Measurements from ENCODE around the gene RAPGEF2. TPM values are rescaled to one million over a fixed set of nuclear protein-coding genes. Genes with fewer than 3 reads are reported as not detected.
"Not testable (repeated sequence)": the region's sequence is repeated elsewhere in the genome, so short reads cannot be mapped to it uniquely, and the experiment has no call there.

The RAPGEF2 gene
- polyA plus RNA-seq, 6 donors from 2014 or later: 0.46 to 2.8 (median 1.6) TPM

DNA sequence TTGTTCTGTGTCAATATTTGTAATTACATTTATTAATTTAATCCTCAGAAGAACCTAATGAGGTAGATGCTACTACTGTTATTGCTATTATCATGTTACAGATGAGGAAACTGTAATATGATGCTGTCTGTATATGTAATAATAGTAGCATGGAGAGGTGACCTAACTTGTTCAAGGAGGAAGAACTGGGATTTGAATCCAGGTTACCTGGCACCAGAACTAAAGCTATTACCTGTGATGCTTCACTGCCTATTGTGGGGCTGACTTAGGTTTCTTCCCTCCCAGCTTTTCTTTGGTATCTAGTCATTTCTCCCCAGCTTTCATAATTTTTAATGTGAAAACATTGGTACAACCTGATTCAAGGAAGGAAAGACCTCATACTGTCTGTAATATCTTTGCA lies 43.6 kb downstream of the RAPGEF2 start:
- Mint-ChIP-seq H3K27me3 (no peaks in the 10 kb centered on the region), H3K4me3 (no peak overlapping the region), H3K27ac (peak overlapping the region in 1 of 6 donors; percentile 44), H3K4me1 (peaks cover 26 to 39% (median 34%) of the 10 kb centered on the region in 3 donors), H3K36me3 (no peaks in the 10 kb centered on the region), H3K9me3 (no peaks in the 10 kb centered on the region)
- ATAC-seq (ENCODE audit: low read depth in 2 of 2): no peak
- DNase-seq: no peak

GRCh38 chr4:159148441-159148840 lies 45.6 kb downstream of the RAPGEF2 start:
- ATAC-seq (ENCODE audit: low read depth in 2 of 2) (no peak), DNase-seq (no peak)
- no peak overlapping the region for H3K27ac Mint-ChIP-seq
- H3K4me1 Mint-ChIP-seq: peaks cover 31 to 42% (median 41%) of the 10 kb centered on the region in 3 donors
- peaks cover 0 to 3% (median 0%) of the 10 kb centered on the region in 7 donors for H3K9me3 Mint-ChIP-seq
- H3K27me3 Mint-ChIP-seq: no peaks in the 10 kb centered on the region
- no peaks in the 10 kb centered on the region for H3K36me3 Mint-ChIP-seq
- H3K4me3 Mint-ChIP-seq: no peak overlapping the region

GRCh38 chr4:159149666-159150065 lies 46.8 kb downstream of the RAPGEF2 start:
- Mint-ChIP-seq H3K4me1 (peaks cover 28 to 33% (median 33%) of the 10 kb centered on the region in 3 donors), H3K4me3 (no peak overlapping the region), H3K36me3 (no peaks in the 10 kb centered on the region), H3K9me3 (peaks cover 0 to 3% (median 0%) of the 10 kb centered on the region in 7 donors), H3K27me3 (no peaks in the 10 kb centered on the region), H3K27ac (no peak overlapping the region)
- DNase-seq (no peak), ATAC-seq (ENCODE audit: low read depth in 2 of 2) (no peak)

DNA sequence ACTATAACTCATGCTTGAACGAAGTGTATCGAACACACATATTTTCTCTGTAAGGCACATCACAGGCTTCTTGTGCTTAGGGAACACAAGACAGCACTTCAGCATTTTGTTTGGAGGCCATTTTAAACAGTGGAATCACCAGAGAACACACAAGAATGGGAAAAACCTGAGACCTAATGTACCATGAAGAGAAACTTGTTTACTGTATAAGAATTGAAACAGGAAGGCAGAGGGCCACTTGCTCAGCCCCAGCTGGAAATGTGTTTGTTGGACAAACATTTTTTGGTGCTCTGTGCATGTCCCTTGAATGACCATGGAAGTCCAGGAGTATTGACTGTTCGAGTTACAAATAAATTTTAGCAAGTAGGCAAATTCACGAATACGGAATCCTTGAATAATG lies 47.5 kb downstream of the RAPGEF2 start:
- Mint-ChIP-seq H3K4me1 (peaks cover 26 to 31% (median 30%) of the 10 kb centered on the region in 3 donors), H3K27me3 (no peaks in the 10 kb centered on the region), H3K4me3 (peak overlapping the region in 2 of 8 donors; percentile 10 to 21), H3K9me3 (peaks cover 0 to 3% (median 0%) of the 10 kb centered on the region in 7 donors), H3K27ac (peak overlapping the region in 3 of 6 donors; percentile 20 to 26 (median 25)), H3K36me3 (no peaks in the 10 kb centered on the region)
- ATAC-seq (ENCODE audit: low read depth in 2 of 2) (peak; percentile 63 to 79), DNase-seq (no peak)

GRCh38 chr4:159150821-159151390 lies 48.0 kb downstream of the RAPGEF2 start:
- H3K27me3 Mint-ChIP-seq: no peaks in the 10 kb centered on the region
- ATAC-seq (ENCODE audit: low read depth in 2 of 2) (no peak), DNase-seq (no peak)
- H3K36me3 Mint-ChIP-seq: no peaks in the 10 kb centered on the region
- peak overlapping the region in 3 of 6 donors; percentile 20 to 26 (median 25) for H3K27ac Mint-ChIP-seq
- H3K9me3 Mint-ChIP-seq: peaks cover 0 to 3% (median 0%) of the 10 kb centered on the region in 7 donors
- peak overlapping the region in 2 of 8 donors; percentile 10 to 21 for H3K4me3 Mint-ChIP-seq
- peaks cover 22 to 31% (median 26%) of the 10 kb centered on the region in 3 donors for H3K4me1 Mint-ChIP-seq

GRCh38 chr4:159151689-159152088 lies 48.8 kb downstream of the RAPGEF2 start:
- DNase-seq (no peak), ATAC-seq (ENCODE audit: low read depth in 2 of 2) (no peak)
- H3K9me3 Mint-ChIP-seq: peaks cover 0 to 3% (median 0%) of the 10 kb centered on the region in 7 donors
- H3K4me1 Mint-ChIP-seq: peaks cover 22 to 29% (median 26%) of the 10 kb centered on the region in 3 donors
- H3K27ac Mint-ChIP-seq: peak overlapping the region in 1 of 6 donors; percentile 1
- no peak overlapping the region for H3K4me3 Mint-ChIP-seq
- H3K27me3 Mint-ChIP-seq: no peaks in the 10 kb centered on the region
- no peaks in the 10 kb centered on the region for H3K36me3 Mint-ChIP-seq

GRCh38 chr4:159152181-159152580 lies 49.3 kb downstream of the RAPGEF2 start:
- H3K36me3 Mint-ChIP-seq: no peaks in the 10 kb centered on the region
- H3K9me3 Mint-ChIP-seq: peaks cover 0 to 3% (median 0%) of the 10 kb centered on the region in 7 donors
- ATAC-seq (ENCODE audit: low read depth in 2 of 2): no peak
- no peak for DNase-seq
- no peak overlapping the region for H3K4me3 Mint-ChIP-seq
- peaks cover 22 to 26% (median 25%) of the 10 kb centered on the region in 3 donors for H3K4me1 Mint-ChIP-seq
- H3K27me3 Mint-ChIP-seq: no peaks in the 10 kb centered on the region
- no peak overlapping the region for H3K27ac Mint-ChIP-seq

DNA sequence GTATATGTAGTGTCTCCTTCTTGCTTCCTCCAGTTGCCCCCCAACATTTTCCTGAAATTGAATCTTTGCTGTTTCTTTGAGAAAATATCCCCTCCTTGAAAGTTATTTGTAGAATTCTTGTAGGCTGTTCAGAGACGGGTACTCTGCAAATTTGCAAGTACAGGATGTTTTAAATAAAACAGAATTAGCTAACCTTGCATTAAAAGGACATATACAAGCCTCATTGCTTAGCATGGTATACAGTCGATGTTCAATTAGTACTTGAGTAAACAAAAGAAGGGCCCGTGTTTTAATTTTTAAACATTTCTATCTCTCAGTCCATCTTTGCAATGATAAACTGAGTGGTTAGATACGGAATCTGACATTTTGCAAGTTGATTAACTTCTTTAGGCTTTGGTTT lies 50.8 kb downstream of the RAPGEF2 start:
- DNase-seq (no peak), ATAC-seq (ENCODE audit: low read depth in 2 of 2) (no peak)
- no peak overlapping the region for H3K27ac Mint-ChIP-seq
- H3K4me1 Mint-ChIP-seq: peaks cover 27 to 39% (median 30%) of the 10 kb centered on the region in 3 donors
- no peaks in the 10 kb centered on the region for H3K36me3 Mint-ChIP-seq
- H3K27me3 Mint-ChIP-seq: no peaks in the 10 kb centered on the region
- peaks cover 0 to 3% (median 0%) of the 10 kb centered on the region in 7 donors for H3K9me3 Mint-ChIP-seq
- H3K4me3 Mint-ChIP-seq: no peak overlapping the region

- no peak overlapping the region for H3K4me3 Mint-ChIP-seq
- H3K9me3 Mint-ChIP-seq: peaks cover 0 to 3% (median 0%) of the 10 kb centered on the region in 7 donors
- H3K27me3 Mint-ChIP-seq: peaks cover 0 to 5% (median 4%) of the 10 kb centered on the region in 3 donors
- no peak for DNase-seq
- no peak overlapping the region for H3K27ac Mint-ChIP-seq
- peaks cover 28 to 45% (median 32%) of the 10 kb centered on the region in 3 donors for H3K4me1 Mint-ChIP-seq
- no peak for ATAC-seq (ENCODE audit: low read depth in 2 of 2)
- no peaks in the 10 kb centered on the region for H3K36me3 Mint-ChIP-seq
Observed at GRCh38 chr4:159155119-159155518, 52.2 kb downstream of the RAPGEF2 start.

DNA sequence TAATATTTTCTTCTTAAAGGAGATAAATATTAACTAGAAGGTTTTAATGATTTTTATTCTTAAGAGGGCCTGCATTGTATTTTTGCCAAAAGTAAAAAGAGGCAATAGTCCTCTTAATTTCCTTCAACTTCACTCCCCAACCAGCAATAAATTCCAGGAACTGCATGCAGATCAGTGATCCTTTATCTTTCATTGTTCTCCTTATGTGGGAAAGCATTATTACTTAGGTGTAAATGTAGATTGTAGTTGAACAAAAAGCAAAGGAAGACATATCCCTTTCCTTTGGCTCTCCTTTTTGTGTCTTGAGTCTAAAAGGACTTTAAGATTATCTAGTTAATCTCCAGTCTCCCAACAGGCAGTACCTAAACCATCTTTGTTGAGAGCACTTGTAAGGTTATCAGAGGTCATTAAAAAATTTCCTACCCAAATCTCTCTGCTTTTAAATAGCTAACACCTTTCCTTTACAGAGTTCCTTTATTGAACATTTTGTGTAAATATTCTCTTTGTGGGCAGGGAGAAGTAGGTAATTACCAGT lies 55.3 kb downstream of the RAPGEF2 start:
- Mint-ChIP-seq H3K4me1 (peaks cover 10 to 35% (median 18%) of the 10 kb centered on the region in 3 donors), H3K9me3 (no peaks in the 10 kb centered on the region), H3K4me3 (no peak overlapping the region), H3K27me3 (peaks cover 0 to 7% (median 5%) of the 10 kb centered on the region in 3 donors), H3K36me3 (no peaks in the 10 kb centered on the region), H3K27ac (no peak overlapping the region)
- DNase-seq: no peak
- ATAC-seq (ENCODE audit: low read depth in 2 of 2): no peak

- Mint-ChIP-seq H3K4me3 (no peak overlapping the region), H3K36me3 (no peaks in the 10 kb centered on the region), H3K9me3 (no peaks in the 10 kb centered on the region), H3K27me3 (peaks cover 0 to 7% (median 5%) of the 10 kb centered on the region in 3 donors), H3K4me1 (peaks cover 9 to 35% (median 14%) of the 10 kb centered on the region in 3 donors), H3K27ac (peak overlapping the region in 1 of 6 donors; percentile 9)
- ATAC-seq (ENCODE audit: low read depth in 2 of 2): no peak
- no peak for DNase-seq
Observed at GRCh38 chr4:159158985-159159384, 56.1 kb downstream of the RAPGEF2 start.

DNA sequence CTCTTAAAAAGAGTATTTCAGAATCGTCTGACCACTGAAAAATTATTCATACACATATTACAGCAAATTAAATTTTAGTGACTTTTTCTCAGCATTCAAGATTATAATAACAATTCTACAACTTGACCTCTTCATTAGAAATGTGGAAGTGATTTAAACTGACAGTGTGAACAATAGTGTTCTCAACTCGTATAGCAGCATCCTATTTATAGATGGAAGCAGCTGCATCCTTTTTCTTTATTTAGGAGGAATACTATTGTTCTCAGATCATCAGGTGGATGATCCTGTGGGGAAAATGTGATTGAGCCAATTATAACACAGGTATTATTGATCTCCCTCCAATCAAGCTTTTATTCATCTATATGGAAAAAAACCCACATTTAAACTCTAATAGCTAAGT lies 56.7 kb downstream of the RAPGEF2 start:
- Mint-ChIP-seq H3K4me3 (no peak overlapping the region), H3K27me3 (peaks cover 0 to 7% (median 5%) of the 10 kb centered on the region in 3 donors), H3K9me3 (no peaks in the 10 kb centered on the region), H3K4me1 (peaks cover 9 to 32% (median 14%) of the 10 kb centered on the region in 3 donors), H3K27ac (peak overlapping the region in 1 of 6 donors; percentile 49), H3K36me3 (no peaks in the 10 kb centered on the region)
- ATAC-seq (ENCODE audit: low read depth in 2 of 2): no peak
- no peak for DNase-seq

DNA sequence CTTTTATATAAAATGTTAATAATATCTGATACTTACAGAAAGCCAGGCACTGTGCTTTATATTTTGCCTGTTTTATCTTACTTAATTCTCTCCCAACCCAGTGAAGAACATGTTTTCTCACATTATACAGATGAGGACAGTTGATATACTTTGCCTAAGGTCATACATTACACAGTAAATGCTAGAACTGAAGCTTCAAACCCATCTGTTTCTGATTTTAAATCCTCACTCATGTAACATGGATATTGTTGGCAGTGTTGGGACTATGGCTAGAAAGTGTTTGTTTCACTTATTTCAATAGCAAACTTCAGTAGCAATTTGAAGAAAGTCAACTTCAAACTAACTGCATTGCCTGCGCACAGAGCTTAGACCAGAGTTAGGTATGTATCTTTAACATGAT lies 57.4 kb downstream of the RAPGEF2 start:
- no peaks in the 10 kb centered on the region for H3K9me3 Mint-ChIP-seq
- no peak for ATAC-seq (ENCODE audit: low read depth in 2 of 2)
- no peaks in the 10 kb centered on the region for H3K36me3 Mint-ChIP-seq
- peaks cover 0 to 7% (median 5%) of the 10 kb centered on the region in 3 donors for H3K27me3 Mint-ChIP-seq
- H3K4me3 Mint-ChIP-seq: no peak overlapping the region
- peaks cover 9 to 31% (median 14%) of the 10 kb centered on the region in 3 donors for H3K4me1 Mint-ChIP-seq
- DNase-seq: no peak
- H3K27ac Mint-ChIP-seq: no peak overlapping the region

DNA sequence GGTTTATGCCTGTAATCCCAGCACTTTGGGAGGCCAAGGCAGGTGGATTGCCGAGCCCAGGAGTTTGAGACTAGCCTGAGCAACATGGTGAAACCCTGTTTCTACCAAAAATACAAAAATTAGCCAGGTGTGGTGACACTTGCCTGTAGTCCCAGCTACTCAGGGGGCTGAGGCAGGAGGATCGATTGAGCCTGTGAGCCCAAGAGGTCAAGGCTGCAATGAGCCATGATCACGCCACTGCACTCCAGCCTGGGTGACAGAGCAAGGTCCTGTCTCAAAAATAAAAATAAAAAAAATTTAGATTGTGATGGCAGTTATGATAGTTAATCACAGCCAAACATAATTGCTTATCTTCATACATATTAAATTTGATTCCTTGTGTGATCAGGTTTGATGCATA lies 58.6 kb downstream of the RAPGEF2 start:
- H3K27ac Mint-ChIP-seq; H3K4me3 Mint-ChIP-seq; H3K9me3 Mint-ChIP-seq; H3K27me3 Mint-ChIP-seq; ATAC-seq (ENCODE audit: low read depth in 2 of 2); DNase-seq; H3K36me3 Mint-ChIP-seq: not testable (repeated sequence)
- H3K4me1 Mint-ChIP-seq: peaks cover 16 to 37% (median 17%) of the 10 kb centered on the region in 3 donors
